ENCODE data around the gene CENPQ.

Gene CENPQ

DNA sequence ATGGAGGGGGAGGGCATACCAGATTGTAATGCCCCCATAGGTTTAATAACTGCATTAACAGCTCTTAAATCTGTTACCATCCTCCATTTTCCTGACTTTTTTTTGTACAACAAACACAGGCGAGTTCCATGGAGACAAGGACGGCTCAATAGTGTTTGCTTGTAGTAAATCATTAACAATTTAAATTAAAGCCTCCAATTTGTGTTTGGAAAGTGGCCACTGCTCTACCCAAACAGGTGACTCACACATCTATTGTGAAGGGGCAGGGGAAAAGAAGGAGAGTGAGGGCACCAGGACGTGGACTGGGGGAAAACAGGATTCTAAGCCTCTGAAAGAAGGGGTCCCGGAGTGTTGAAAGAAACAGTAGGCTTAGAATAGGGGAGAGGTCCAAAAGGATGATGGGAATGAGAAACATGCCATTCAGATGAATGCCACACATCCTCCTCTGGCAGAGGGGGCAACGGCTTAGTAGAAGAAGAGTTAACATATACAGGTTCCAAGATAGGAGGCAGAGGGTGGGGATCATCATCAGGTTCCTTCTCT, 43.5 kb downstream of the CENPQ start:
- no peak for DNase-seq

GRCh38 chr6:49509342-49509741, 46.2 kb downstream of the CENPQ start:
- DNase-seq = no peak

GRCh38 chr6:49513153-49513989, 50.2 kb downstream of the CENPQ start:
- DNase-seq = no peak

GRCh38 chr6:49514571-49515484, 51.7 kb downstream of the CENPQ start:
- DNase-seq = no peak

DNA sequence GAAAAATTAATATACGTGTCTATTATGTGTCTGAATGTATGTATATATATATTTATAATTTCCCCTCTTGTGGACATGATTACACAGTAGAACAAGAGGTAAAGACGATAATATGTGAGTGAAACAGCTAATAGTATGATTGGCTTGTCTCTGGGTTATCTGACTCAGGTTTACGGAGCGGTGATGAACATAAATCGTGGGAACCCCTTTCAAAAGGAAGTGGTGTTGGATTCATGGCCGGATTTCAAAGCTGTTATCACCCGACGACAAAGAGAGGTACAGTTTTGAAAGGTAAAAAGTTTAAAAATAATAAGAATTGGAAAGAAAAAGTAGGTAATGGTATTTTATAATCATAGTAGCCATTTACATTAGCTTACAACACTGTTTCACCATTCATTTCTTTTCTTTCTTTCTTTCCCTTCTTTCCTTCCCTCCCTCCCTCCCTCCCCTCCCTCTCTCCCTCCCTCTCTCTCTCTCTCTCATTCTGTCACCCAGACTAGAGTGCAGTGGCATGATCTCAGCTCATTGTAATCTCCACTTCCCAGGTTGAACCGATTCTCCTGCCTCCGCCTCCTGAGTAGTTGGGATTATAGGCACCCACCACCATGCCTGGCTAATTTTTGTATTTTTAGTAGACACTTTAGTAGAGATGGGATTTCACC, 52.4 kb downstream of the CENPQ start:
- DNase-seq = no peak

DNA sequence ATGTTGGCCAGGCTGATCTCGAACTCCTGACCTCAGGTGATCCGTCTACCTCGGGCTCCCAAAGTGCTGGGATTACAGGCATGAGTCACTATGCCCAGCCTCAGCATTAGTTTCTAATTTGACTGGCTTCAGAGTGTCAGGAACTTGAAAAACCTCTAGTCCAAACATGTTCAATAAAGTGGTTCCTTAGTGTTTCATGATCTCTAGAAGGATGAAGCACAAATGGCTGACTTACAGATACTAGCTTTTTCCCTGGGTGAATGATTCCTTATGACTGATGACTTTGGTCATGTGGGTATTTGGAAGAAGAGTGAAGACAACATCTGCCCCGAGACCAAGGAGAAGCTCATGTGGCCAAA, 53.0 kb downstream of the CENPQ start:
- no peak for DNase-seq

DNA sequence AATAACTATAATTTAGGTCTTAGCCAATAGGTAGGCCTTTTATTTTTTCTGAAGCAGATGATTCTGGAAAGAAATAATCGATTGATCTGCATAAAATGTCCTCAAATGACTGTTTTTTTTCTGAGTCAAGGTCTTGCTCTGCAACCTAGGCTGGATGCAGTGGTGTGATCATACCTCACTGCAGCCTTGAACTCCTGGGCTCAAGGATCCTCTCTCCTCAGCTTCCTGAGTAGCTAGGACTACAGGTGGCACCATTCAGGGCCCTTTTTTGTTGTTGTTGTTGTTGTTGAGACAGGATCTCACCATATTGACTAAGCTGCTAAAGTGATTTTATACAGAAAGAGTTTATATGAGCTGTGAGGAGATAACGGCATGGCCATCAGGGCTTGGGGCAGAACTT, 54.7 kb downstream of the CENPQ start:
- DNase-seq = no peak

GRCh38 chr6:49519660-49520059, 56.5 kb downstream of the CENPQ start:
- DNase-seq = no peak

- DNase-seq = no peak
Measured at GRCh38 chr6:49522710-49523593, 59.8 kb downstream of the CENPQ start.

GRCh38 chr6:49523901-49524300, 60.7 kb downstream of the CENPQ start:
- DNase-seq = no peak

- no peak for DNase-seq
Measured at GRCh38 chr6:49524541-49524940, 61.4 kb downstream of the CENPQ start.

- DNase-seq = no peak
Measured at GRCh38 chr6:49526598-49526997, 63.4 kb downstream of the CENPQ start.

- DNase-seq = no peak
Measured at GRCh38 chr6:49527320-49527719, 64.2 kb downstream of the CENPQ start.

DNA sequence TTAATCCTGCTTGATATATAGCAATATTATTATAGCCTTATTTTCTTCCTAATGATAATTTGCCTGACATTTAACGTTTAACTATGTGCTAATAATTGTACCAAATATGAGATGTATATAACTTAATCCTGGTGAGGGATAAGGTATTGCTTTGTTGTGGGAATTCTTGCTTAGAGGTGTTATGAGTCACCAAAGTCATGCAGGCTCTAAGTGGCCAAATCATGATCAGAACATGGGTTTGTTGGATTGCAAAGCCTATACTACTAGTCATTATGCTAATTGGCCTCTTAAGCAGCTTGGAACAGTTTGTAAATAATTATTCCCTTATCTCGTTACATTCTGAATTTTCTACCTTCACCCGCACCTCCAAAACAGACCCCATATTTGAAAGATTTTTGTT, 65.4 kb downstream of the CENPQ start:
- no peak for DNase-seq

DNA sequence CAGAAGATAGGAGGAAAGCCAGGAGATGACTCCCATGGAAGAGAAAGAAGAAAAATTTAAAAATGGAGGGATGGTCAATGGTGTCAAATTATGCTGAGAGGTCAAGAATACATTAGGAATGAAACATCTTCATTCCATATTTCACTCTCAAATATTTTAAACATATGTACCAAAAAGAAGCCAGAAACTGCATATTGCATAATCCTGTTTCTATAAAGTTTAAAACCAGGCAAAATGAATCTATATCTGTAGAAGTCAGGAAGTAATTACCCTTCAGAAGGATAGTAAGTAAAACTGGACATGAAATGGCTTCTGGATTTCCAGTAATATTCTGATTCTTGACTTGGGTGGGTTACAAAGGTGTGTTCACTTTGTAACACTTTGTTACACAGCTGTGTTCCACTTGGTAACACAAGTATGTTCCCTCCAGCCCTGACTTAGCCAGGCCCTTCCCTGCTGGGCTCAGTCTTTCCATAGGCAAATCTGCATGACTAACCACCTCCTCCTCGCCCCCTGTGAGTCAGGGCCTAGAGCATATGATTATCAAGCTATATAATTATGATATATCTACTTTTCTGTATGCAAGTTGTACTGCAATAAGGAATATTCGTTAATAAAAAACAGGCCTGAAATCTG, 67.1 kb downstream of the CENPQ start:
- DNase-seq = no peak

- DNase-seq = peak; percentile 6
Measured at GRCh38 chr6:49531774-49532569, 68.8 kb downstream of the CENPQ start.

DNA sequence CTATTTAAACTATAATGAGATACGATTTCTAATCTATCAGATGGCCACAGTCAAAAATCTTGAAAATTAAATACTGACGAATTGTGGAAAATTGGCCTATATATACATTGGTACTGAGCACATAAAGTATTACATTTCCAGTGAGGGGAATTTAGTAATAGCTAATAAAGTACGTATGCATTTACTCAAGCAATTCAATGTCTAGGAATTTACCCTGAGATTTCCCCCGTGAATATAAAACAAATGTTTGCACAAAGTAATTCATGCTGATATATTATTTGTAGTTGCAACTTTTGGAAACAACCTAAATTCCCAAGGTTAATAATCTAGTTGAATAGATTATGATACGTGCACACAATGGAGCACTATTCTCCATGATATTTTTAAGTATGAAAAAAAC, 72.6 kb downstream of the CENPQ start:
- no peak for DNase-seq

GRCh38 chr6:49539102-49539501, 75.9 kb downstream of the CENPQ start:
- no peak for DNase-seq

DNA sequence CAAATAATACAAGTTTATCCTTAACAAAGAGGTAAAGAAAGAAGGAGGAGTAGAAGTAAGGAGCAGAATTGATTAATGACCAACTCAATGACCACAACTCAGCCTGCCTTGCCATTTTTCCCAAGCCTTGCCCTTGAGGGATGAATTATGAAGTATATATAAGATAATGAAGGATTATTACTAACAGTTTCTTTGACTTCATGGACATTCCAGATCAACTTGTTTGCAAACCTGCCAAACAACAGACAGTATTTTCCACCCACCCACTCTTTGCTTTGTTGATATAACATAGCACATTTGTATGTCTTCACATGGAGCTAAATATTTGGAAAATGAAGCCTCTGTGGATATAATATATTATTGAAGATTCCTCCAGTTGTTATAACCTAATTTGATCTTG, 77.4 kb downstream of the CENPQ start:
- no peak for DNase-seq

DNA sequence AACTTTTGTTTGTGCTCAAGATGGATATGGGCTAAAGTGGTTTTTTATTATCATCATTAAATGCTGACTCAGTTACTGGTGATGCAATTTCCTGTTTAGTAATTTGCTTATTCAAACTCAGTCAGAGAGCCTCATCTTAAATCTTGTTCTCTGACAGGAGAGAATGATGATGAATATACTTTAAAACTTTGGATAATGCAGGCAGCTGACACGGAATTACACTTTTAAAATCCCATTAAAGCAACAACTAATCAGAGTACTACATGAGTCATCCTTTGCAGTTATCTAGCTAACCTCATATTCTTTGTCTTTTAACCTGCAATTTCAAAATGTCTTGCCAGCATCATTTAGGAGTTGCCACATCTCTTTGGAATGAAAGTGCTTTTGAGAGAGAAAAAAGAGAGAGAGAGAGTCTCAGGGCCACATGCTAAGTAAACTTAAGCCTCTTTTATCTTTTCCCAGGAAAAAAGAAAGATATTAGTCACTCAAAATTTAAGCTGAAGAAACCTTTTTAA, 78.1 kb downstream of the CENPQ start:
- DNase-seq = no peak

GRCh38 chr6:49541936-49542335, 78.8 kb downstream of the CENPQ start:
- DNase-seq = no peak
